Measurements from ENCODE around the gene SPACA5. TPM values are rescaled to one million over a fixed set of nuclear protein-coding genes. Genes with fewer than 3 reads are reported as not detected.
"Not testable (repeated sequence)": the region's sequence is repeated elsewhere in the genome, so short reads cannot be mapped to it uniquely, and the experiment has no call there.

The SPACA5 gene
- not detected in 2 replicates for total RNA-seq

DNA sequence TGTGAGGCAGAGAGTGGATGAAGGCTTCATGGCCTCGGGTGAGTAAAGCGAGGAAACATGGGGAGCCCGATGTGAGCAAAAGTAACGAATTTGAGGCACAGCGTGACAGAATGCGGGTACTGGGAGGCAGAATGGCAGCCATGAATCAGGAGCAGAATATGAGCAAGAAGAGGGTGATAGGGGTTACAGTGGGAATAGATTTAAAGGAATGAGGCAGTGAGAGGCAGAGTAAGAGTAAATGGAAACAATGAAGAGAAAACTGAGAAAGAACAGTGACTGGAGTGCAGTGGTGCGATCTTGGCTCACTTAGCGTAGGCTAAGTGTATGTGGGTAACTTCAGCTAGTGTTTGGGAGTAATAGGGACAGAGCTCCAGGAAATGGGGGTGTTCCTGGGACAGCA, at the start of gene SPACA5:
SPACA5 (plus strand) TSS at position 301 of the 400 bp plus-strand sequence. CDS start 815 bp downstream, outside the sequence.
- DNase-seq; H3K4me3 Mint-ChIP-seq; H3K27me3 Mint-ChIP-seq; H3K9me3 Mint-ChIP-seq; intact Hi-C loops (cut with micrococcal nuclease); H3K27ac Mint-ChIP-seq: not testable (repeated sequence)
- Mint-ChIP-seq H3K36me3 (ENCODE audit: low read depth) (peaks cover 11% of the 10 kb centered on the region), H3K4me1 (peaks cover 10% of the 10 kb centered on the region)

DNA sequence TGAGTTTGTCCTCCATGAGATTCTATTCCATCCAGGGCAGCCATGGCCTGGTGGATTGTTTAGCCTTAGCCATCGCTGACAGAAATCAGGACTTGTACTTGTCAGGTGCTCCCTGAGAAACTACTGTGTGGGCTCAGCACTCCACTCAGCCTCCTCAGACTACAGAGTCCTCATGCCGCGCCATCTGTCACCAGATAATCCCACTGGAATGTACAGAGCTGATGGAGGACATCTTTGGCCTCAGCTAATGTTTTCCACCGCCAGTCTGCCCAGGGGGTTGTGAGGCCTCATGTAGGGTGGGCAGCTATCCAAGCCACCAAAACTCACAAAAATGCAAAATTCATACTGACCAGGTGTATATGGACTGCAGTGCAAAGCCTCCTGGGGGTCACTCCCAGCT, 48.6 kb upstream of the SPACA5 start:
- intact Hi-C loops (cut with micrococcal nuclease); H3K4me1 Mint-ChIP-seq; H3K36me3 Mint-ChIP-seq (ENCODE audit: low read depth); DNase-seq; H3K9me3 Mint-ChIP-seq; H3K27me3 Mint-ChIP-seq; H3K4me3 Mint-ChIP-seq; H3K27ac Mint-ChIP-seq: not testable (repeated sequence)

DNA sequence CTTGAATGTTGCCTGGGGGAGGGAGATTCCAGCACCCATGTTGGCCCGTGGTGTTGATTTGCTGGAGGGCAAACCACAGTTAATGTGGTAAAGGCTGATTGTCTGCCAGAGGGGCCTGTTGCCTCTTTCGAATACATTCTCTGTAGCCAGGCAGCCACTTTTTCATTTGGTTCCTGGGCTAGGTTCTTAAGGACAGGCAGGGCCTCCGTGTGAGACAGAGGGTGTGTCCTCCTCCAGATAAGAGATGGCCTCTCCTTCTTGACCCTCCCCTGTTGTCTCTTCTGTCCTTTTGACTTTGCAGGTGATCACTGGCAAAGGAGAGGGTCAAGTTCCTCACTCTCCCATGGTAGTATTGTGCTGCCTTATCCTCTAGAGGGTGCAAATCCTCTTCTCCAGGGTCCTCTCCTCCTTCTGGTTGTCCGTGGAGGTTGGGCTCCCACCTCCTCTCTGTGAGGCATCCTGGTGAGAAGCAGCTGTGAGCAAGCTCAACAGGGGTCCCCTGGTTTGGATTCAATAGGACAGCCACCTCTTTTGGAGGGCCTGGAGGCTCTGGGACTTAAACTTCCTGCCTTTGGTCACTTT, 47.9 kb upstream of the SPACA5 start:
- Mint-ChIP-seq H3K36me3 (ENCODE audit: low read depth) (no peaks in the 10 kb centered on the region), H3K27ac (no peak overlapping the region), H3K27me3 (no peaks in the 10 kb centered on the region), H3K4me1 (no peaks in the 10 kb centered on the region), H3K4me3 (no peak overlapping the region), H3K9me3 (no peaks in the 10 kb centered on the region)
- intact Hi-C loops (cut with micrococcal nuclease) = no loop called here
- DNase-seq = peak; percentile 66

DNA sequence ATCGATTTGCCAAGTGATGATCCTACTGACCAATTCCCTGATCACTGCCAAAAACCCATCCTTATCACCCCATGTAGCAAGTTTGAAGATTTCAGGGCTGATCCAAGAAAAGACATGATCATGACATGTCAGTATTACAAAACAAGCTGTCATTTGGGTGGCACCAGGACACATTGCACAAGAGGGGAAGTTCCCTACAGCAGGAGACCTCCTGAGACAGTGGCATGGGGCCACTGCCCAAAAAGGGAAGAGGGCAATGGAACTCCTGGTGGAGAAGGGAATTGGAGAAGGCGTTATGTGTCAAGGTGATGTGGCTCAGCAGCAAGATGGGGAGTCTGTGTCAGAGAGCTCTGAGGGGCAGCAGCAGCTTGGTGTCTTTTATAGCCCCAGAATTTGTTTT, 46.4 kb upstream of the SPACA5 start:
- Mint-ChIP-seq H3K27ac (no peak overlapping the region), H3K4me3 (no peak overlapping the region), H3K27me3 (no peaks in the 10 kb centered on the region), H3K9me3 (peaks cover 9% of the 10 kb centered on the region), H3K36me3 (ENCODE audit: low read depth) (no peaks in the 10 kb centered on the region), H3K4me1 (no peaks in the 10 kb centered on the region)
- DNase-seq = no peak
- intact Hi-C loops (cut with micrococcal nuclease) = no loop called here

DNA sequence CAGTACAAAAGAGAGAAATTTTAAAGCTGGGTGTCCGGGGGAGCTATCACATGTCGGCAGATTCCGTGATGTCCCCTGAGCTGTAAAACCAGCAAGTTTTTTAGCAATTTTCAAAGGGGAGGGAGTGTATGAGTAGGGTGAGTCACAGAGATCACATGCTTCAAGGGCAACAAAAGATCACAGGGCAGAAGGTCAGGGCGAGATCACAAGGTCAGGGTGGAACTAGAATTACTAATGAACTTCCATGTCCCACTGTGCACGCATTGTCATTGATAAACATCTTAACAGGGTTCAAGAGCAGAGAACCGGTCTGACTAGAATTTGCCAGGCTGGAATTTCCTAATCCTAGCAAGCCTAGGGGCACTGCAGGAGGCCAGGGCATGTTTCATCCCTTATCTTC, 45.0 kb upstream of the SPACA5 start:
- H3K9me3 Mint-ChIP-seq; H3K4me1 Mint-ChIP-seq; H3K36me3 Mint-ChIP-seq (ENCODE audit: low read depth); H3K27me3 Mint-ChIP-seq; DNase-seq; intact Hi-C loops (cut with micrococcal nuclease); H3K4me3 Mint-ChIP-seq; H3K27ac Mint-ChIP-seq: not testable (repeated sequence)

DNA sequence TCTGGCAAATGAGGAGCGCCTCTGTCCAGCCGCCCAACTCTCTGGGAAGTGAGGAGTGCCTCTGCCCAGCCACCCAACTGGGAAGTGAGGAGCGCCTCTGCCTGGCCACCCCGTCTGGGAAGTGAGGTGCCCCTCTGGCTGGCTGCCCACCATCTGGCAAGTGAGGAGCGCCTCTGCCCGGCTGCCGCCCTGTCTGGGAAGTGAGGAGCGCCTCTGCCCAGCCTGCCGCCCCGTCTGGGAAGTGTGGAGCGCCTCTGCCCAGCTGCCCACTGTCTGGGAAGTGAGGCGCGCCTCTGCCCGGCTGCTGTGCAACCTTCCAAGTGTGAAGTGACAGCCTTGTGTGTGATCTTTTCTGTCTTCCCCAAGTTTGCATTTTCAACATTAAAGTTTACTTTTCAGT, 41.3 kb upstream of the SPACA5 start:
- H3K4me3 Mint-ChIP-seq; H3K4me1 Mint-ChIP-seq; intact Hi-C loops (cut with micrococcal nuclease); H3K27ac Mint-ChIP-seq; H3K36me3 Mint-ChIP-seq (ENCODE audit: low read depth); H3K27me3 Mint-ChIP-seq; DNase-seq: not testable (repeated sequence)
- peaks cover 24% of the 10 kb centered on the region for H3K9me3 Mint-ChIP-seq

DNA sequence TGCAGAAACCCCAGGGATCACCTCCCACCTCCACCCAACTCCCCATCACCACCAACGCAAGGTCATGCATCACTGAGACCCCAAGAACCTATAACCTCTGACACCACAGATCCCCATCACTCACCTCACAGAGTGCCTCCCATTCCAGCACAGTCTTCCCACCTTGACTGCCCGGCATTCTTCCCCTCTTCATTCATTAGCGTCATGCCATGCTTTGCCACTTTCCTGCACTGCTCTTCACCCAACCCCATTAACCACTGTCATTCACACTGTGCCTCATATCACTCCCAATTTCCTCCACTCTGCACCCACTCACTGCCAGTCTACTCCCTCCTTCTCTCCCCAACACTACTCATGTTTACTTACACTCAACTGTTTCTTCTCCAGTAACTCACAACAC, 33.6 kb upstream of the SPACA5 start:
- H3K36me3 Mint-ChIP-seq (ENCODE audit: low read depth) = peaks cover 48% of the 10 kb centered on the region
- H3K4me1 Mint-ChIP-seq = no peaks in the 10 kb centered on the region
- no peak for DNase-seq
- no peak overlapping the region for H3K27ac Mint-ChIP-seq
- H3K4me3 Mint-ChIP-seq = no peak overlapping the region
- H3K9me3 Mint-ChIP-seq = peaks cover 22% of the 10 kb centered on the region
- no peaks in the 10 kb centered on the region for H3K27me3 Mint-ChIP-seq
- intact Hi-C loops (cut with micrococcal nuclease) = no loop called here

DNA sequence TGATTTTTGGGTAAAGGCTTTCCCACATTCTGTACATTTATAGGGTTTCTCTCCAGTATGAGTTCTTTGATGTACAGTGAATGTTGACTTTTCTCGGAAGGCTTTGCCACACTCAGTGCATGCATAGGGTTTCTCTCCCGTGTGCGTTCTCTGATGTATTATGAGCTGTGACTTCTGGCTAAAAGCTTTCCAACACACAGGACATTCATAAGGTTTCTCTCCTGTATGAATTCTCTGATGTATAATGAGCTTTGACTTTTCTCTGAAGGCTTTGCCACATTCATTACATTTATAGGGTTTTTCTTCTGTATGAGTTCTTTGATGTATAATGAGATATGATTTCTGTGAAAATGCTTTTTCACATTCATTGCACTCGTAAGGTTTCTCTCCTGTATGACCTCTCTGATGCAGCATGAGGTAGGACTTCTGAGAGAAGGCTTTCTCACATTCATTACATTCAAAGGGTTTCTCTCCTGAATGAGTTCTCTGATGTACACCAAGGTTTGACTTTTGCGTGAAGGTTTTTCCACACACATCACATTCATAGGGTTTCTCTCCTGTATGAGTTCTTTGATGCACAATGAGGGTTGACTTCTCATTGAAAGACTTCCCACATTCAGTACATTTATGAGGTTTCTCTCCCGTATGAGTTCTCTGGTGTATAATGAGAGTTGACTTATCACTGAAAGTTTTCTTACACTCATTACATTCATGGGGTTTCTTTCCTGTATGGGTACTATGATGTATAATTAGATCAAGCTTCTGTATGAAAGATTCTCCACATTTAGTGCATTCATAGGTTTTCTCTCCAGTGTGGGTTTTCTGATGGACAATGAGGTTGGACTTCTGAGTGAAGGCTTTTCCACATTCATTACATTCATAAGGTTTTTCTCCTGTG, 30.3 kb upstream of the SPACA5 start:
- peaks cover 21% of the 10 kb centered on the region for H3K9me3 Mint-ChIP-seq
- H3K4me3 Mint-ChIP-seq = no peak overlapping the region
- H3K36me3 Mint-ChIP-seq (ENCODE audit: low read depth) = peaks cover 77% of the 10 kb centered on the region
- DNase-seq = no peak
- H3K27ac Mint-ChIP-seq = no peak overlapping the region
- H3K27me3 Mint-ChIP-seq = no peaks in the 10 kb centered on the region
- intact Hi-C loops (cut with micrococcal nuclease) = no loop called here
- no peaks in the 10 kb centered on the region for H3K4me1 Mint-ChIP-seq

DNA sequence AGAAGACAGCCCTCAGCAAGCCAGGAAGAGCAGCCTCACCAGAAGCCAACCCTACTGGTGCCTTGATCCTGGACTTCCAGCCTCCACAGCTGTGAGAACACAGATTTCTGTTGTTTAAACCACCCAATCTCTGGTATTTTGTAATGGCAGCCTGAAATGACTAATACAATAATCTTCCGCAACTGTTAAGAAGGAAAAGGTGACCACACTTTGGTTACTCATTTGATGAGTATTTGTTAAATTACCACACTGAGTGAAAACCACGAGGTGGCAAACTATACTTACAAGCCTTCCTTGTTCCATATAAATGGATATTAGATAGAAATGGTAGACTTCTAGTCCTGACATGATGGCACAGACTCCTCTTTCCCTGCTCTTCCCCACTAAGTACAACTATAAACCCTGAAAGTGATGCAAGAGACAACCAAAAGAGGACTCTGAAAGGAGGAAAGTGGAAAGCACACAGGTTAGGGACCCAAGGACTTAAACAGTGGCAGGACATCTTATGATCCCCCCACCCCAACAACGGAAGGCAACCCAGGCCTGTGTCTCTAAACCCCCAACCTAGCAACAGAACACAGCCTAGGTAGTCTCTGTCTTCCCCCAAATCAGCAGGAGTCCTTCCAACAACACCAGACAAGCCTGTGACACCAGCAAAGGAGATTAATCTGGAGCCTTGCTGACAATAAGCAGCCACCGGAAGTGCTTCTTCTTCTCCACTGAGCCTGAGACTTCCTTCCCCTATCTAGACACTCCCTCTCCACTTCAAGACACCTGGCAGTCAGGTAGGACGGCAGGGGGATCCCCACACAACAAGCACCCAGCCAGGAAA, 15.3 kb upstream of the SPACA5 start:
- DNase-seq = no peak
- peaks cover 12% of the 10 kb centered on the region for H3K9me3 Mint-ChIP-seq

DNA sequence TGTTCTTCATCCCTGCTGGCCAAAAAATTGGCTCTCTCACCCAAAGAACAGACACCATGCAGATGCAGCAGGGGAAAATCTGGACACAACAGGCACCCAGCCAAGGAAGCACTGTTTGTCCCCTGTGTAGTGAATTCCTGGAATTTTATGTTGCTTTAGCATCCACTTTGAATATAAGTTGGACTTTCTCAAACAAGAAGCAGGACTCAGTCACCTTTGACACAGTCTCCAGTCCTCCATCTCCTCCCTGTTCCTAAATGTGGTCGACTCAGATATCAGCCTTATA, 14.8 kb upstream of the SPACA5 start:
- DNase-seq = no peak
- Mint-ChIP-seq H3K4me1 (peaks cover 17% of the 10 kb centered on the region), H3K27ac (peak overlapping the region; percentile 67), H3K4me3 (no peak overlapping the region), H3K36me3 (ENCODE audit: low read depth) (peaks cover 85% of the 10 kb centered on the region), H3K27me3 (no peaks in the 10 kb centered on the region), H3K9me3 (peaks cover 11% of the 10 kb centered on the region)
- intact Hi-C loops (cut with micrococcal nuclease) = loop anchor here (5.0 kb wide), 1 partner anchor 35 kb away; no protein-coding TSS in a partner anchor

More for the DNA sequence above, 15.3 kb upstream of the SPACA5 start:
- peak overlapping the region; percentile 67 for H3K27ac Mint-ChIP-seq
- H3K36me3 Mint-ChIP-seq (ENCODE audit: low read depth) = peaks cover 85% of the 10 kb centered on the region
- H3K27me3 Mint-ChIP-seq = no peaks in the 10 kb centered on the region
- intact Hi-C loops (cut with micrococcal nuclease) = loop anchor here (5.0 kb wide), 1 partner anchor 36 kb away; no protein-coding TSS in a partner anchor
- peaks cover 17% of the 10 kb centered on the region for H3K4me1 Mint-ChIP-seq
- no peak overlapping the region for H3K4me3 Mint-ChIP-seq

DNA sequence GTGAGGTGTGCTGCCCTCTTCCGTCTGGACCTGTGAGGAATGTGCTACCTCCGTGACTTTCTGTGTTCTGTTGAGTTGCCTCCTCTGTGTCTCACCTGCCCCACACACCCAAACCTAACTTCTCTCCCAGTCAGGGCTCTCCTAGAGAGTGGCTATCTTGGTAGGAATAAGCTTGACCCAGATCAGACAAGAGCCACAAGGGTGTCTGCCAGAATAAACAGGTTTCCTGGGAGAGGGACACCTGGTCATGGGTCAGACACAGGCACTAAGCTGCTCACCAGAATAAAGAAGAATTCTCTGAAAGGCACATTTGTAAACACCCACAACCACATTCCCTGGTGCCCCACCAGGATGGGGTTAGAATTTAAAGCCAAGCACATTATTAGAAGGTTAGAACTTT, 14.1 kb upstream of the SPACA5 start:
- peaks cover 17% of the 10 kb centered on the region for H3K4me1 Mint-ChIP-seq
- no peak overlapping the region for H3K4me3 Mint-ChIP-seq
- peaks cover 84% of the 10 kb centered on the region for H3K36me3 Mint-ChIP-seq (ENCODE audit: low read depth)
- peaks cover 11% of the 10 kb centered on the region for H3K9me3 Mint-ChIP-seq
- DNase-seq = no peak
- intact Hi-C loops (cut with micrococcal nuclease) = loop anchor here (5.0 kb wide), 1 partner anchor 35 kb away; no protein-coding TSS in a partner anchor
- H3K27ac Mint-ChIP-seq = no peak overlapping the region
- H3K27me3 Mint-ChIP-seq = no peaks in the 10 kb centered on the region

DNA sequence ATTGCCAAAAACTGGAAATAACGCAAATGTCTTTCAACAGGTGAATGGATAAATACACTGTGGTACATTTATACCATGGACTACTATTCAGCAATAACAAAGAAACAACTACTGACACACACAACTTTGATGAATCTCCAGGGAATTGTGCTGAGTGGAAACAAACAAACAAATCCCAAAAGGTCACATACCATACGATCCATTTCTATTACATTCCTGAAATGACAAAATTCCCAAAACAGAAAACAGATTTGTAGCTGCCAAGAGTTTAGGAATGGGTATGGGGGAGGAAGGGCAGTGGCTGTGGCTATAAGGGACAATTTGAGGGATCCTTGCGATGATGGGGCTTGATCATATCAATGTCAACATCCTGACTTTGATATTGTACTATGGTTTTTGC, 5.5 kb upstream of the SPACA5 start:
- Mint-ChIP-seq H3K27ac (no peak overlapping the region), H3K9me3 (peaks cover 4% of the 10 kb centered on the region), H3K4me1 (peaks cover 16% of the 10 kb centered on the region), H3K36me3 (ENCODE audit: low read depth) (peaks cover 52% of the 10 kb centered on the region), H3K27me3 (no peaks in the 10 kb centered on the region), H3K4me3 (no peak overlapping the region)
- intact Hi-C loops (cut with micrococcal nuclease) = no loop called here
- DNase-seq = no peak

DNA sequence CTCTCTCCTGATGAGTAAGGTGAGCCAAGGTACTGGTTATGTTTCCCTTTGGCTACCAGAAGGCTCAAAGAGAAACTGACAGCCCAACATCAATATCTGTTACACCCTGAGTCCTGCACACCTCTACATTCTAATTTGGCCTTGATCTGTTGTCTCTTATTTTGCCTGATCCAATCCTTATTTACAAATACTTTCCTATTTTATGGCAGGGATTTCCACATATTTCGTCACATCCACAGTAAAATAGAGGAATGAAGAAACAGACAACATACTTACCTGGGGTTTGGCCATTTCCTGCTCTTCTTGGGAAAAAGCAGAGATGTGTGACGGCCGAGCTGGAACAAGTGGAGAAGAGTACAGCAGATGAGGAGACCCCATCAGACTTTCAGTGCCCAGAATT, 4.5 kb upstream of the SPACA5 start:
- Mint-ChIP-seq H3K9me3 (peaks cover 4% of the 10 kb centered on the region), H3K4me1 (peaks cover 16% of the 10 kb centered on the region), H3K4me3 (peak overlapping the region; percentile 64), H3K36me3 (ENCODE audit: low read depth) (peaks cover 41% of the 10 kb centered on the region), H3K27me3 (no peaks in the 10 kb centered on the region), H3K27ac (peak overlapping the region; percentile 10)
- intact Hi-C loops (cut with micrococcal nuclease) = no loop called here
- DNase-seq = no peak

DNA sequence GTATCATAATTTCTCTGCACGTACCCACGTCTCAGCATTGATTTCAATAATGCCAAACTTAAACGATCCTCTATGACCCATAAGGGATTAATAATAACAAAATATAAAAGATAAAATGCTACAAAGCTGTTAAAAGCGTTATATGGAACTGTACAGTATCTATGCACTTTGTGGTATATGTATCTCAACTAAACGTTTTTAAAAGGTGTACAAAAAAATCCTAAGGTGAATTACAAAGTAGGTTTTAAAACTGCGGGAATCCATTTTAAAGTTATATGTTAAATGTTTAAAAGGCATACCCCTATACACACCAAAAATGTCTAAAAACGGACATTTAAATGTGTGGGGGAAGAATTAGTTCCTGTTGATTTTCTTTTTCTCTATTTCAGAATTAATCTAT, 3.9 kb upstream of the SPACA5 start:
- Mint-ChIP-seq H3K4me1 (peaks cover 16% of the 10 kb centered on the region), H3K36me3 (ENCODE audit: low read depth) (peaks cover 36% of the 10 kb centered on the region), H3K4me3 (peak overlapping the region; percentile 100), H3K27me3 (no peaks in the 10 kb centered on the region), H3K27ac (no peak overlapping the region), H3K9me3 (peaks cover 4% of the 10 kb centered on the region)
- intact Hi-C loops (cut with micrococcal nuclease) = no loop called here
- no peak for DNase-seq

All from activated CD4-positive, alpha-beta T cell treated with anti-CD3 and anti-CD28 coated beads, Interleukin-2, amount 10 ng/mL, durations not matched to agents 24 days and 14 days (primary cell).